Measurements from ENCODE around the gene MOB3C. TPM values are rescaled to one million over a fixed set of nuclear protein-coding genes. Genes with fewer than 3 reads are reported as not detected.

The MOB3C gene
- total and polyA plus RNA-seq, 10 of the 15 experiments (the other 5 are each of a cell fraction or from before 2014, with no cell fraction given) = 1.0 to 16.0 (median 9.4) TPM

DNA sequence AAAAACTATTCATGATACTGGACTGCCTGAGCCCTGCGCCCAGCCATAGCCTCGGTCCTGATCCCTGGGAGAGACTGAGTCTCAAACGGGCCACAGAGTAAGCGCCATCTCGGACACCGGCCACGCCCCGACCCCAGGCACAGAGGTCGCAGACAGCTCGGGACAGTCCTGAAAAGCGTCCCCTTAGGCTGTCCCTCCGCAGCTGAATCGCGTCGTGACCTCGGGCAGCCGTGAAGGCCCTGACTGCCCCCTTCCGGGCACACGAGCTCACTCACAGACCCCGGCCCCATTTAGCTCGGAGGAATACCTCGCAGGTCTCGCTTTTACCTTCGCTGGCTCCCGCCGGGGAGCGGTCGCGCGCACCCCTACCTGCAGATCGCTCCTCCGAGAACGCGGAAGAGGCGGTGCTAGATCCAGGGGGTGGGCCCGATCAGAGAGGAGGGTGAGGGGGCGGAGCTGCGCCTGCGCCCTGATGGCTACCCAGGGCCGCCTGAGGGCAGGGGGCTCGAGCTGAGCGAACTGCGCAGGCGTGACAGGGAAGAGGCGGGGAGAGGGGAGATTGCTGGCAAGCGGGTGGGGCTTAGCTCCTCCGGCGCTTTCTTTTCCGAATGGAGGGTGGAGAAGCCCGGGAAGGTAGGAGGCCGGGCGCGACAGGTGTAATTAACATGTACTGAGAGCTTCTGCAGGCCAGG lies 12.6 kb downstream of the MOB3C start, which contains the start of gene MKNK1 (continued):
- TF ChIP-seq NR2F1 (conservative IDR thresholded peaks at IDR 0.05) (peak; percentile 68), SPI1 (IDR thresholded peaks at IDR 0.05; ENCODE audit: borderline replicate concordance, insufficient read depth, low read depth, low read length) (no peak), HDAC2 (IDR thresholded peaks at IDR 0.05) (no peak), ZNF207 (IDR thresholded peaks at IDR 0.05; ENCODE audit: borderline replicate concordance) (no peak), RELA (IDR thresholded peaks at IDR 0.05; ENCODE audit: borderline replicate concordance, partially characterized antibody) (peak; percentile 60), CEBPB (IDR thresholded peaks at IDR 0.05; ENCODE audit: borderline replicate concordance in 1 of 2, low read depth in 2 of 2, low read length in 2 of 2) (no peak), SP1 (IDR thresholded peaks at IDR 0.05; ENCODE audit: low read depth, low read length) (peak; percentile 32), POU2F2 (IDR thresholded peaks at IDR 0.05; ENCODE audit: borderline replicate concordance, low read depth, low read length) (0 out of 3 replicates have a peak, but pooled peaks have one; percentile 11), EGR1 (IDR thresholded peaks at IDR 0.05; ENCODE audit: borderline replicate concordance in 1 of 2, low read depth in 2 of 2, low read length in 2 of 2) (peak in 1 of 2 experiments; percentile 83; a peak in 2 of 3 replicates), IKZF2 (IDR thresholded peaks at IDR 0.05) (no peak)
- TF ChIP-seq, protein P1, sequence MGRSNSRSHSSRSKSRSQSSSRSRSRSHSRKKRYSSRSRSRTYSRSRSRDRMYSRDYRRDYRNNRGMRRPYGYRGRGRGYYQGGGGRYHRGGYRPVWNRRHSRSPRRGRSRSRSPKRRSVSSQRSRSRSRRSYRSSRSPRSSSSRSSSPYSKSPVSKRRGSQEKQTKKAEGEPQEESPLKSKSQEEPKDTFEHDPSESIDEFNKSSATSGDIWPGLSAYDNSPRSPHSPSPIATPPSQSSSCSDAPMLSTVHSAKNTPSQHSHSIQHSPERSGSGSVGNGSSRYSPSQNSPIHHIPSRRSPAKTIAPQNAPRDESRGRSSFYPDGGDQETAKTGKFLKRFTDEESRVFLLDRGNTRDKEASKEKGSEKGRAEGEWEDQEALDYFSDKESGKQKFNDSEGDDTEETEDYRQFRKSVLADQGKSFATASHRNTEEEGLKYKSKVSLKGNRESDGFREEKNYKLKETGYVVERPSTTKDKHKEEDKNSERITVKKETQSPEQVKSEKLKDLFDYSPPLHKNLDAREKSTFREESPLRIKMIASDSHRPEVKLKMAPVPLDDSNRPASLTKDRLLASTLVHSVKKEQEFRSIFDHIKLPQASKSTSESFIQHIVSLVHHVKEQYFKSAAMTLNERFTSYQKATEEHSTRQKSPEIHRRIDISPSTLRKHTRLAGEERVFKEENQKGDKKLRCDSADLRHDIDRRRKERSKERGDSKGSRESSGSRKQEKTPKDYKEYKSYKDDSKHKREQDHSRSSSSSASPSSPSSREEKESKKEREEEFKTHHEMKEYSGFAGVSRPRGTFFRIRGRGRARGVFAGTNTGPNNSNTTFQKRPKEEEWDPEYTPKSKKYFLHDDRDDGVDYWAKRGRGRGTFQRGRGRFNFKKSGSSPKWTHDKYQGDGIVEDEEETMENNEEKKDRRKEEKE (IDR thresholded peaks at IDR 0.05) = no peak
- TF ChIP-seq, protein P2, sequence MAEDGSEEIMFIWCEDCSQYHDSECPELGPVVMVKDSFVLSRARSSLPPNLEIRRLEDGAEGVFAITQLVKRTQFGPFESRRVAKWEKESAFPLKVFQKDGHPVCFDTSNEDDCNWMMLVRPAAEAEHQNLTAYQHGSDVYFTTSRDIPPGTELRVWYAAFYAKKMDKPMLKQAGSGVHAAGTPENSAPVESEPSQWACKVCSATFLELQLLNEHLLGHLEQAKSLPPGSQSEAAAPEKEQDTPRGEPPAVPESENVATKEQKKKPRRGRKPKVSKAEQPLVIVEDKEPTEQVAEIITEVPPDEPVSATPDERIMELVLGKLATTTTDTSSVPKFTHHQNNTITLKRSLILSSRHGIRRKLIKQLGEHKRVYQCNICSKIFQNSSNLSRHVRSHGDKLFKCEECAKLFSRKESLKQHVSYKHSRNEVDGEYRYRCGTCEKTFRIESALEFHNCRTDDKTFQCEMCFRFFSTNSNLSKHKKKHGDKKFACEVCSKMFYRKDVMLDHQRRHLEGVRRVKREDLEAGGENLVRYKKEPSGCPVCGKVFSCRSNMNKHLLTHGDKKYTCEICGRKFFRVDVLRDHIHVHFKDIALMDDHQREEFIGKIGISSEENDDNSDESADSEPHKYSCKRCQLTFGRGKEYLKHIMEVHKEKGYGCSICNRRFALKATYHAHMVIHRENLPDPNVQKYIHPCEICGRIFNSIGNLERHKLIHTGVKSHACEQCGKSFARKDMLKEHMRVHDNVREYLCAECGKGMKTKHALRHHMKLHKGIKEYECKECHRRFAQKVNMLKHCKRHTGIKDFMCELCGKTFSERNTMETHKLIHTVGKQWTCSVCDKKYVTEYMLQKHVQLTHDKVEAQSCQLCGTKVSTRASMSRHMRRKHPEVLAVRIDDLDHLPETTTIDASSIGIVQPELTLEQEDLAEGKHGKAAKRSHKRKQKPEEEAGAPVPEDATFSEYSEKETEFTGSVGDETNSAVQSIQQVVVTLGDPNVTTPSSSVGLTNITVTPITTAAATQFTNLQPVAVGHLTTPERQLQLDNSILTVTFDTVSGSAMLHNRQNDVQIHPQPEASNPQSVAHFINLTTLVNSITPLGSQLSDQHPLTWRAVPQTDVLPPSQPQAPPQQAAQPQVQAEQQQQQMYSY (CRISPR knock-in tag; IDR thresholded peaks at IDR 0.05) = no peak
- TF ChIP-seq, protein P3, sequence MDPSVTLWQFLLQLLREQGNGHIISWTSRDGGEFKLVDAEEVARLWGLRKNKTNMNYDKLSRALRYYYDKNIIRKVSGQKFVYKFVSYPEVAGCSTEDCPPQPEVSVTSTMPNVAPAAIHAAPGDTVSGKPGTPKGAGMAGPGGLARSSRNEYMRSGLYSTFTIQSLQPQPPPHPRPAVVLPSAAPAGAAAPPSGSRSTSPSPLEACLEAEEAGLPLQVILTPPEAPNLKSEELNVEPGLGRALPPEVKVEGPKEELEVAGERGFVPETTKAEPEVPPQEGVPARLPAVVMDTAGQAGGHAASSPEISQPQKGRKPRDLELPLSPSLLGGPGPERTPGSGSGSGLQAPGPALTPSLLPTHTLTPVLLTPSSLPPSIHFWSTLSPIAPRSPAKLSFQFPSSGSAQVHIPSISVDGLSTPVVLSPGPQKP (IDR thresholded peaks at IDR 0.05; ENCODE audit: low read depth, low read length) = no peak
- TF ChIP-seq, protein P4, sequence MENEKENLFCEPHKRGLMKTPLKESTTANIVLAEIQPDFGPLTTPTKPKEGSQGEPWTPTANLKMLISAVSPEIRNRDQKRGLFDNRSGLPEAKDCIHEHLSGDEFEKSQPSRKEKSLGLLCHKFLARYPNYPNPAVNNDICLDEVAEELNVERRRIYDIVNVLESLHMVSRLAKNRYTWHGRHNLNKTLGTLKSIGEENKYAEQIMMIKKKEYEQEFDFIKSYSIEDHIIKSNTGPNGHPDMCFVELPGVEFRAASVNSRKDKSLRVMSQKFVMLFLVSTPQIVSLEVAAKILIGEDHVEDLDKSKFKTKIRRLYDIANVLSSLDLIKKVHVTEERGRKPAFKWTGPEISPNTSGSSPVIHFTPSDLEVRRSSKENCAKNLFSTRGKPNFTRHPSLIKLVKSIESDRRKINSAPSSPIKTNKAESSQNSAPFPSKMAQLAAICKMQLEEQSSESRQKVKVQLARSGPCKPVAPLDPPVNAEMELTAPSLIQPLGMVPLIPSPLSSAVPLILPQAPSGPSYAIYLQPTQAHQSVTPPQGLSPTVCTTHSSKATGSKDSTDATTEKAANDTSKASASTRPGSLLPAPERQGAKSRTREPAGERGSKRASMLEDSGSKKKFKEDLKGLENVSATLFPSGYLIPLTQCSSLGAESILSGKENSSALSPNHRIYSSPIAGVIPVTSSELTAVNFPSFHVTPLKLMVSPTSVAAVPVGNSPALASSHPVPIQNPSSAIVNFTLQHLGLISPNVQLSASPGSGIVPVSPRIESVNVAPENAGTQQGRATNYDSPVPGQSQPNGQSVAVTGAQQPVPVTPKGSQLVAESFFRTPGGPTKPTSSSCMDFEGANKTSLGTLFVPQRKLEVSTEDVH (IDR thresholded peaks at IDR 0.05; ENCODE audit: low read depth, partially characterized antibody) = peak; percentile 25
- TF ChIP-seq, protein P5, sequence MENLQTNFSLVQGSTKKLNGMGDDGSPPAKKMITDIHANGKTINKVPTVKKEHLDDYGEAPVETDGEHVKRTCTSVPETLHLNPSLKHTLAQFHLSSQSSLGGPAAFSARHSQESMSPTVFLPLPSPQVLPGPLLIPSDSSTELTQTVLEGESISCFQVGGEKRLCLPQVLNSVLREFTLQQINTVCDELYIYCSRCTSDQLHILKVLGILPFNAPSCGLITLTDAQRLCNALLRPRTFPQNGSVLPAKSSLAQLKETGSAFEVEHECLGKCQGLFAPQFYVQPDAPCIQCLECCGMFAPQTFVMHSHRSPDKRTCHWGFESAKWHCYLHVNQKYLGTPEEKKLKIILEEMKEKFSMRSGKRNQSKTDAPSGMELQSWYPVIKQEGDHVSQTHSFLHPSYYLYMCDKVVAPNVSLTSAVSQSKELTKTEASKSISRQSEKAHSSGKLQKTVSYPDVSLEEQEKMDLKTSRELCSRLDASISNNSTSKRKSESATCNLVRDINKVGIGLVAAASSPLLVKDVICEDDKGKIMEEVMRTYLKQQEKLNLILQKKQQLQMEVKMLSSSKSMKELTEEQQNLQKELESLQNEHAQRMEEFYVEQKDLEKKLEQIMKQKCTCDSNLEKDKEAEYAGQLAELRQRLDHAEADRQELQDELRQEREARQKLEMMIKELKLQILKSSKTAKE (IDR thresholded peaks at IDR 0.05; ENCODE audit: low read depth, poor library complexity, severe bottlenecking) = no peak
